HEK293 (cell line): ENCODE data around the gene CAPN12.

Experiments
- CTCF ChIA-PET: fragments of 350-600 bp; formaldehyde crosslinking; extraction: SDS; loops from one replicate; lab custom pipeline; 2021; ENCODE audit warnings: antibody characterized with exemption; lab: Yijun Ruan, JAX
- POLR2A ChIA-PET: fragments of 300-600 bp; formaldehyde crosslinking; extraction: SDS; loops from one replicate; lab custom pipeline; 2020; ENCODE audit warnings: antibody characterized with exemption, inconsistent platforms; lab: Yijun Ruan, JAX
- H3K27ac ChIP-seq: fragments of 200-500 bp; sonication (Bioruptor generic); 2 replicates; pipeline ENCODE4 v1.5.1; 2014; ENCODE audit warnings: low read depth, low read length, control low read depth, inconsistent platforms; ENCODE audit errors: extremely low read depth
- H3K36me3 ChIP-seq, 2 experiments: fragments of 200-500 bp in 1 of 2; sonication (Bioruptor generic) in 1 of 2; 1 replicate in 1 of 2; 2 replicates in 1 of 2; pipeline ENCODE4 v1.5.1; 2014 to 2017; ENCODE audit warnings: inconsistent platforms in 2 of 2, low read length in 2 of 2; ENCODE audit not compliant: control insufficient read depth in 2 of 2, insufficient read depth in 1 of 2
- H3K4me1 ChIP-seq: fragments of 200-500 bp; sonication (Bioruptor generic); 2 replicates; pipeline ENCODE4 v1.5.1; 2014; ENCODE audit warnings: mild to moderate bottlenecking, low read length, inconsistent platforms; ENCODE audit not compliant: control insufficient read depth, insufficient read depth
- H3K4me3 ChIP-seq: 2 replicates; pipeline ENCODE4 v1.5.1; 2011; ENCODE audit warnings: low read depth, mild to moderate bottlenecking, control low read depth, low read length, moderate library complexity
- H3K9me3 ChIP-seq: fragments of 200-500 bp; sonication (Bioruptor generic); 2 replicates; pipeline ENCODE4 v1.5.1; 2014; ENCODE audit warnings: low read depth, low read length, inconsistent platforms; ENCODE audit not compliant: control insufficient read depth, insufficient read depth
- BCL11A ChIP-seq: fragments of 450-650 bp; formaldehyde crosslinking; IDR thresholded peaks from 2 replicates; pipeline ENCODE4 v1.5.1; 2016; ENCODE audit warnings: low read depth, missing biosample characterization, missing genetic modification characterization
- EGR2 ChIP-seq: fragments of 450-650 bp; formaldehyde crosslinking; IDR thresholded peaks from 2 replicates; pipeline ENCODE4 v1.5.1; 2016; ENCODE audit warnings: low read depth, missing biosample characterization, missing genetic modification characterization
- GLIS2 ChIP-seq: fragments of 450-650 bp; formaldehyde crosslinking; IDR thresholded peaks from 2 replicates; pipeline ENCODE4 v1.5.1; 2016; ENCODE audit warnings: missing biosample characterization, missing genetic modification characterization
- HOXD13 ChIP-seq: sonication (generic); formaldehyde crosslinking; IDR thresholded peaks from 2 replicates; pipeline ENCODE4 v1.8.0; 2022; ENCODE audit warnings: missing genetic modification reagents, borderline replicate concordance
- KLF7 ChIP-seq: fragments of 450-650 bp; formaldehyde crosslinking; IDR thresholded peaks from 2 replicates; pipeline ENCODE4 v1.5.1; 2016; ENCODE audit warnings: missing biosample characterization, missing genetic modification characterization, borderline replicate concordance
- KLF8 ChIP-seq: fragments of 450-650 bp; formaldehyde crosslinking; IDR thresholded peaks from 2 replicates; pipeline ENCODE4 v1.5.1; 2016; ENCODE audit warnings: missing biosample characterization, missing genetic modification characterization
- SCRT2 ChIP-seq: fragments of 450-650 bp; formaldehyde crosslinking; IDR thresholded peaks from 2 replicates; pipeline ENCODE4 v1.5.1; 2016; ENCODE audit warnings: missing biosample characterization, missing genetic modification characterization
- SETDB1 ChIP-seq: IDR thresholded peaks from one replicate; pipeline ENCODE4 v1.6.1; 2017; ENCODE audit warnings: mild to moderate bottlenecking, low read length, moderate library complexity, mixed read lengths; ENCODE audit not compliant: insufficient read length
- ZBTB7A ChIP-seq: fragments of 450-650 bp; formaldehyde crosslinking; IDR thresholded peaks from 2 replicates; pipeline ENCODE4 v1.5.1; 2016; ENCODE audit warnings: low read depth, missing biosample characterization, missing genetic modification characterization
- ZFHX2 ChIP-seq: fragments of 450-650 bp; formaldehyde crosslinking; conservative IDR thresholded peaks from 2 replicates; pipeline ENCODE4 v1.5.1; 2016; ENCODE audit warnings: missing biosample characterization, missing genetic modification characterization
- ZIC2 ChIP-seq: fragments of 450-650 bp; formaldehyde crosslinking; IDR thresholded peaks from 2 replicates; pipeline ENCODE4 v1.5.1; 2016; ENCODE audit warnings: missing biosample characterization, missing genetic modification characterization
- ZNF112 ChIP-seq: fragments of 450-650 bp; formaldehyde crosslinking; IDR thresholded peaks from 2 replicates; pipeline ENCODE4 v1.5.0; 2017; ENCODE audit warnings: missing biosample characterization, missing genetic modification characterization
- ZNF157 ChIP-seq: fragments of 450-650 bp; formaldehyde crosslinking; IDR thresholded peaks from 2 replicates; pipeline ENCODE4 v1.5.1; 2016; ENCODE audit warnings: missing biosample characterization, missing genetic modification characterization
- ZNF174 ChIP-seq: fragments of 450-650 bp; formaldehyde crosslinking; IDR thresholded peaks from 2 replicates; pipeline ENCODE4 v1.5.0; 2017; ENCODE audit warnings: missing biosample characterization, mild to moderate bottlenecking, missing genetic modification characterization
- ZNF335 ChIP-seq: fragments of 450-650 bp; formaldehyde crosslinking; conservative IDR thresholded peaks from 2 replicates; pipeline ENCODE4 v1.5.1; 2016; ENCODE audit warnings: missing biosample characterization, missing genetic modification characterization
- ZNF391 ChIP-seq: fragments of 450-650 bp; formaldehyde crosslinking; IDR thresholded peaks from 2 replicates; pipeline ENCODE4 v1.5.1; 2016; ENCODE audit warnings: low read depth, missing biosample characterization, missing genetic modification characterization, borderline replicate concordance
- ZNF48 ChIP-seq: fragments of 450-650 bp; formaldehyde crosslinking; IDR thresholded peaks from 2 replicates; pipeline ENCODE4 v1.5.1; 2016; ENCODE audit warnings: missing biosample characterization, missing genetic modification characterization
- ZNF561 ChIP-seq: fragments of 450-650 bp; IDR thresholded peaks from 2 replicates; pipeline ENCODE4 v1.5.1; 2018; ENCODE audit warnings: missing biosample characterization, missing genetic modification characterization, borderline replicate concordance
- ZNF664 ChIP-seq: fragments of 450-650 bp; formaldehyde crosslinking; IDR thresholded peaks from 2 replicates; pipeline ENCODE4 v1.5.1; 2016; ENCODE audit warnings: missing biosample characterization, missing genetic modification characterization
- ZNF768 ChIP-seq: fragments of 450-650 bp; formaldehyde crosslinking; IDR thresholded peaks from 2 replicates; pipeline ENCODE4 v1.5.1; 2018; ENCODE audit warnings: missing biosample characterization, mild to moderate bottlenecking, missing genetic modification characterization
- TF ChIP-seq, protein P1 (sequence below): fragments of 450-650 bp; formaldehyde crosslinking; IDR thresholded peaks from 2 replicates; pipeline ENCODE4 v1.5.1; 2016; ENCODE audit warnings: missing biosample characterization, missing genetic modification characterization, low read depth

The CAPN12 gene

GRCh38 chr19:38723606-38723965, 20.7 kb downstream of the CAPN12 start:
- Histone ChIP-seq H3K9me3 (no peaks in the 10 kb centered on the region), H3K4me3 (no peak overlapping the region), H3K36me3 (peaks cover 77 to 98% of the 10 kb centered on the region in 2 experiments), H3K27ac (0 out of 2 replicates have a peak overlapping the region, but pooled peaks have one; percentile 9), H3K4me1 (no peaks in the 10 kb centered on the region)
- TF ChIP-seq ZFHX2 (tag by site-specific recombination) (peak; percentile 79), ZNF391 (no peak), ZBTB7A (no peak), KLF7 (tag by site-specific recombination) (no peak), GLIS2 (tag by site-specific recombination) (0 out of 2 replicates have a peak, but pooled peaks have one; percentile 27), ZNF768 (tag by site-specific recombination) (no peak), BCL11A (tag by site-specific recombination) (no peak), ZNF112 (tag by site-specific recombination) (no peak), EGR2 (tag by site-specific recombination) (peak; percentile 80), ZNF561 (tag by site-specific recombination) (no peak), ZIC2 (tag by site-specific recombination) (peak; percentile 19; the same call in 1 of the 2 replicates), ZNF157 (tag by site-specific recombination) (no peak), ZNF48 (tag by site-specific recombination) (no peak), ZNF335 (tag by site-specific recombination) (no peak), ZNF174 (tag by site-specific recombination) (no peak)
- TF ChIP-seq, protein P1, sequence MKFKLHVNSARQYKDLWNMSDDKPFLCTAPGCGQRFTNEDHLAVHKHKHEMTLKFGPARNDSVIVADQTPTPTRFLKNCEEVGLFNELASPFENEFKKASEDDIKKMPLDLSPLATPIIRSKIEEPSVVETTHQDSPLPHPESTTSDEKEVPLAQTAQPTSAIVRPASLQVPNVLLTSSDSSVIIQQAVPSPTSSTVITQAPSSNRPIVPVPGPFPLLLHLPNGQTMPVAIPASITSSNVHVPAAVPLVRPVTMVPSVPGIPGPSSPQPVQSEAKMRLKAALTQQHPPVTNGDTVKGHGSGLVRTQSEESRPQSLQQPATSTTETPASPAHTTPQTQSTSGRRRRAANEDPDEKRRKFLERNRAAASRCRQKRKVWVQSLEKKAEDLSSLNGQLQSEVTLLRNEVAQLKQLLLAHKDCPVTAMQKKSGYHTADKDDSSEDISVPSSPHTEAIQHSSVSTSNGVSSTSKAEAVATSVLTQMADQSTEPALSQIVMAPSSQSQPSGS (tag by site-specific recombination): no peak
- POLR2A ChIA-PET: interaction anchor here (0.6 to 6.2 kb wide), 5 partner anchors 10 to 126 kb away, joined by 3 to 46 read pairs (median 5); partner anchors contain the start of gene ACTN4
- CTCF ChIA-PET: interaction anchor here (0.6 to 2.0 kb wide), 9 partner anchors 10 to 388 kb away, joined by 3 to 10 read pairs (median 3); partner anchors contain the start of genes CATSPERG, MRPS12 and SARS2

GRCh38 chr19:38722947-38723605, 21.2 kb downstream of the CAPN12 start:
- ChIA-PET CTCF (interaction anchor here (0.6 to 2.0 kb wide), 9 partner anchors 10 to 208 kb away, joined by 3 to 10 read pairs (median 3); partner anchors contain the start of genes MRPS12 and SARS2), POLR2A (interaction anchor here (0.6 to 6.2 kb wide), 6 partner anchors 10 to 448 kb away, joined by 3 to 46 read pairs (median 4); partner anchors contain the start of gene ACTN4)
- H3K4me1 ChIP-seq: no peaks in the 10 kb centered on the region
- no peak overlapping the region for H3K4me3 ChIP-seq
- H3K9me3 ChIP-seq: no peaks in the 10 kb centered on the region
- H3K27ac ChIP-seq: 0 out of 2 replicates have a peak overlapping the region, but pooled peaks have one; percentile 9
- H3K36me3 ChIP-seq: peaks cover 76 to 98% of the 10 kb centered on the region in 2 experiments
- TF ChIP-seq SETDB1 (no peak), HOXD13 (no peak), KLF8 (tag by site-specific recombination) (peak; percentile 39; the same call in 1 of the 2 replicates), ZBTB7A (peak; percentile 32; the same call in 1 of the 2 replicates), ZNF664 (tag by site-specific recombination) (peak; percentile 90), ZNF768 (tag by site-specific recombination) (peak; percentile 99), ZFHX2 (tag by site-specific recombination) (no peak), SCRT2 (tag by site-specific recombination) (peak; percentile 58), BCL11A (tag by site-specific recombination) (0 out of 2 replicates have a peak, but pooled peaks have one; percentile 15)
